Right lobe of liver (tissue), 4 donors: ENCODE measurements around the gene EFCAB14.

ENCODE experiments used
- CTCF ChIP-seq, 4 donors: fragments of 200-600 bp in 3 of 4; fragments of 450-650 bp in 1 of 4; IDR thresholded peaks; one replicate each; pipeline versions ENCODE4 v1.5.1 to v1.8.0; 2016 to 2022; ENCODE audit warnings: antibody characterized with exemption in 4 of 4, mild to moderate bottlenecking in 2 of 4
- POLR2A ChIP-seq: fragments of 450-650 bp; IDR thresholded peaks from one replicate; pipeline ENCODE4 v1.6.1; 2017; ENCODE audit warnings: antibody characterized with exemption, mild to moderate bottlenecking
- donor health status: DM: no; HTN: no; CAD: no.
- donor health status: DM: no; HTN: no; CAD: no.
- donor health status: DM: no; HTN: yes; CAD: no.

- TF ChIP-seq CTCF (IDR thresholded peaks at IDR 0.05), result no peak
- TF ChIP-seq POLR2A, result no peak
Observed at GRCh38 chr1:46749921-46750404, 31.0 kb upstream of the EFCAB14 start.
